HG03139 (cell line): ENCODE data around the gene USF1.
"Not testable (repeated sequence)": the region's sequence is repeated elsewhere in the genome, so short reads cannot be mapped to it uniquely, and the experiment has no call there.

Experiments
- ATAC-seq: cut with Tn5 transposase; IDR thresholded peaks from one replicate; pipeline ENCODE4 v1.9.1; 2021; ENCODE audit not compliant: unreplicated experiment

Gene USF1

GRCh38 chr1:161079436-161080110 lies 33.8 kb upstream of the USF1 start:
- no peak for ATAC-seq

- no peak for ATAC-seq
Observed at GRCh38 chr1:161077426-161077825, 31.6 kb upstream of the USF1 start.

- ATAC-seq = no peak
Observed at GRCh38 chr1:161076410-161076809, 30.6 kb upstream of the USF1 start.

DNA sequence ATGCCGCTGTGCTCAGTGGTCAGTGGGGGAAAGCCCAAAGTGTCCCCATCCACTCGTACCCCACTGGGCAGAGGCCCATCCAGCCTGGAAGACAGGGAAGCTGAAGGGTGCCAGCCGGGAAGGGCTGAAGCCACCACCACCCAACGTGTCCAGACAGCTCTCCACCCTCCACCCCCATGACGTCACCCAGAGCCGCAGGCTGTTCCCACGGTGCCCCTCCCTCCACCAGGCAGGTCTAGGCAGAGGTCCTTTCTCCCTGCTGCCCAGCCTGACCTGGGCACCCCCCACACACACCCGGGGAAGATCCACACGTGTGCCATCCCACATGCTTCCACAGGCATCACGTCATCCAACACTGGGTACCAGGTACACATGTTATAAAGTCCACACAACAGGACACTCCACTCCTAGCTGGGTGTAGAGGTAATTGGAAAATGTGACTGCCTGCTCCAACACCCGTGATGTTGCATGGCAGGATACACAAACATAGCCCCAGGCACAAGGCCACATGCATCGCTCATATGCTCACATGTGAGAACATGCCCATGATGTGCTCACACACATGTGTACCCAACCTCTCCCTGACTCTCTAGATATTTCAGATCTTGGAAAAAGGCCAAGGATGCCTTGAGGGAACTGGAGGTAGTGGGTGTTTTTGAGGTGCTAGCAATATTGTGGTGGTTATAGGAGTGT lies 29.0 kb upstream of the USF1 start:
- no peak for ATAC-seq

GRCh38 chr1:161073474-161074121 lies 27.8 kb upstream of the USF1 start:
- ATAC-seq = no peak

GRCh38 chr1:161072751-161073449 lies 27.1 kb upstream of the USF1 start:
- ATAC-seq = no peak

DNA sequence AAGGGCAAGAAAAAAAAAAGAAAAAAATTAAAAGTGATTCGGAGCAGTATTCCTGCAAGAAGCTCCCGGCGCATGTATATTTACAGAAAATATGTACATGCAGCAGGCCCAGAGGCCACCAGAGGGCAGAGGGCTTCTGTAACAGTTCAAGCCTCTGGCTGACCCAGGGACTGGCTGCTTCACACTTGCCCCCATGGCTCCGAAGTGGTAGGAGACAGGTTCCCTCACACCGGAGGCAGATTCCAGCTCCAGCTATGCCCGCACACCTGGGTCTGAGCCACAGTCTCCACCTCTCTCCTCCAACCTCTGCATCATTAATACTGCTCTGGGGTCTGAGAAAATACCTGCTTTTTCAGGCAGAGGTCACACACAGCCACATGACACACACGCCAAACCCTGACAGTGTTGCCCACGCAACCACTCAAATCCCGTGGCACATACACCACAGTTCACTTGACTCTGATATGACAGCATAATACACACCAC lies 26.2 kb upstream of the USF1 start:
- no peak for ATAC-seq

- no peak for ATAC-seq
Observed at GRCh38 chr1:161070761-161071160, 25.0 kb upstream of the USF1 start.

GRCh38 chr1:161069731-161070270 lies 24.0 kb upstream of the USF1 start, which contains the start of gene ARHGAP30:
TSS of gene ARHGAP30 (minus strand) at chr1:161069891. CDS start at chr1:161069624, 267 bp downstream.
- ATAC-seq = peak; percentile 80

GRCh38 chr1:161069241-161069640 lies 23.5 kb upstream of the USF1 start:
- no peak for ATAC-seq

- ATAC-seq = peak; percentile 54
Observed at GRCh38 chr1:161068306-161069234, 22.8 kb upstream of the USF1 start.

GRCh38 chr1:161066694-161067093 lies 20.9 kb upstream of the USF1 start:
- ATAC-seq = no peak

DNA sequence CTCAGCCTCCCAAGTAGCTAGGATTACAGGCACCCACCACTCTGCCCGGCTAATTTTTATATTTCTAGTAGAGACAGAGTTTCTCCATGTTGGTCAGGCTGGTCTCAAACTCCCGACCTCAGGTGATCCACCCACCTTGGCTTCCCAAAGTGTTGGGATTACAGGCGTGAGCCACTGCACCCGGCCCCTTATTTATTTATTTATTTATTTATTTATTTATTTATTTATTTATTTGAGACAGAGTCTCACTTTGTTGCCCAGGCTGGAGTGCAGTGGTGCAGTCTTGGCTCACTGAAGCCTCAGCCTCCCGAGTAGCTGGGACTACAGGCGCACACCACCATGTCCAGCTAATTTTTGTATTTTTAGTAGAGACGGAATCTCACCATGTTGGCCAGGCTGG lies 19.9 kb upstream of the USF1 start:
- not testable (repeated sequence) for ATAC-seq

- not testable (repeated sequence) for ATAC-seq
Observed at GRCh38 chr1:161063936-161064335, 18.2 kb upstream of the USF1 start.

GRCh38 chr1:161061419-161061818 lies 15.6 kb upstream of the USF1 start:
- ATAC-seq = no peak

DNA sequence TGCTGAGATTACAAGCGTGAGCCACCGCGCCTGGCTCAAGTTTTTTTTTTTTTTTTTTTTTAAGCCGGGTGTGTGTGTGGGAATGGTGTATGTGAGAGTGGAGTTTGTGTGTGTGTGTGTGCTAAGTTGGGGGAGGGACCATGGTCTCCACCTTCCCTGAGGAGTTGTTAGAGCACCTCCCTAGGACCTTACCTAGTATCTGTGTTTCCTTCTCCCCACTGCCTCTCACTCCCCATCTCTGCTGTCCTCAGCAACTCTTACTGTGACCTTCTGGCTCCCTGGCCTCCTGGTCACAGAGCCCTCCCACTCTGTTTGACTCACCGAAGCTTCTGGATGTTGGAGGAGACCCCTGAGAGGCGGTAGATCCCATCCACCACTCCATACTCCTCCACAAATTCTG lies 13.5 kb upstream of the USF1 start:
- no peak for ATAC-seq

DNA sequence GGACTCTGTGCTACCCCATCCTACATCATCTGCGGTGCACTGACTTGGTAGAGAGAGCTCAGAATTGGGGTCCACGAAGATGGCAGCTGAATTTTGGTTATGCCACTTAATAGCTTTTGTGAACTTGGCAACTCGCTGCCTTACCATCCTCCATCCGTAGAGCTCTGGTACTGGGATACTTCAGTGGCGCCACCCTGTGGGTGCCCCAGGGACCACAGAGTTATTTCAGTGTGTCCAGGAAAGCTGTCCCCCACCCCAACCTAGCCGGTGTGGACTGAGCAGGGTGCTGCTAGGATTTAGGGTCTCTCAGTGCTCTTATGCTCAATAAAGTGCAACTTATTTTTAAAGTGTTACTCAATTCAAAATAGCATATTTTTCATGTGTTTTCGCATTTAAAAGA lies 9.0 kb upstream of the USF1 start:
- no peak for ATAC-seq

GRCh38 chr1:161054232-161054631 lies 8.5 kb upstream of the USF1 start:
- no peak for ATAC-seq

DNA sequence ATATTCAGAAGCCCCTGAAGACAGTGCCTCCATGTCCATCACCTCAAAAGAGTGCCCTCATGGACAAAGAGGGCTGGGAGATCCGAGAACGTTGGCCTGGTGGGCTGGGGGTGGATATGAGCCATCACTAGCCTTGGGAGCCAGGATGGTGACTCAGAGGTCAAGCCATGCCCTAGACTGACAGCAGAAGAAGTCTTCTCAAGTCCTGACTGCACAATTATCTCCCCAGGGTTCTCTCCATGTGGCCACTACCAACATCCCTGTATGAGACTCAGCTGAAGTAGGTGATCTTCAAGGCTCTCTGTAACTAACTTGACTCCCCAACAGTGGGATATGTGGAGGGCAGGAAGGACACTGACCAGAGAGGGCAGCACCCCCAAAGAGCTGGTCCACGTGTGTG lies 7.1 kb upstream of the USF1 start:
- no peak for ATAC-seq

- ATAC-seq = no peak
Observed at GRCh38 chr1:161051219-161051618, 5.4 kb upstream of the USF1 start.
